Coronary artery (tissue), 2 donors: Measurements from ENCODE around the gene ECM1.
A peak's percentile ranks its signal among the peaks of the same experiment; 100 is the strongest.

Source experiments
- DNase-seq: peaks from one replicate; pipeline ENCODE4 v3.0.0-alpha.2; 2017; ENCODE audit warnings: low spot score
- H3K27ac ChIP-seq, 2 donors: fragments of 200-600 bp; sonication (generic); one replicate each; pipeline ENCODE4 v1.5.1; 2016 to 2019
- H3K4me3 ChIP-seq: fragments of 200-600 bp; sonication (generic); 2 replicates; pipeline ENCODE4 v1.5.1; 2016; ENCODE audit warnings: mild to moderate bottlenecking, moderate library complexity
- TF ChIP-seq, protein P1 (sequence below): fragments of 200-600 bp; sonication (generic); IDR thresholded peaks from one replicate; pipeline ENCODE4 v1.5.1; 2019; ENCODE audit warnings: antibody characterized with exemption

The ECM1 gene

GRCh38 chr1:150561974-150562445 lies 54.1 kb downstream of the ECM1 start:
- TF ChIP-seq, protein P1, sequence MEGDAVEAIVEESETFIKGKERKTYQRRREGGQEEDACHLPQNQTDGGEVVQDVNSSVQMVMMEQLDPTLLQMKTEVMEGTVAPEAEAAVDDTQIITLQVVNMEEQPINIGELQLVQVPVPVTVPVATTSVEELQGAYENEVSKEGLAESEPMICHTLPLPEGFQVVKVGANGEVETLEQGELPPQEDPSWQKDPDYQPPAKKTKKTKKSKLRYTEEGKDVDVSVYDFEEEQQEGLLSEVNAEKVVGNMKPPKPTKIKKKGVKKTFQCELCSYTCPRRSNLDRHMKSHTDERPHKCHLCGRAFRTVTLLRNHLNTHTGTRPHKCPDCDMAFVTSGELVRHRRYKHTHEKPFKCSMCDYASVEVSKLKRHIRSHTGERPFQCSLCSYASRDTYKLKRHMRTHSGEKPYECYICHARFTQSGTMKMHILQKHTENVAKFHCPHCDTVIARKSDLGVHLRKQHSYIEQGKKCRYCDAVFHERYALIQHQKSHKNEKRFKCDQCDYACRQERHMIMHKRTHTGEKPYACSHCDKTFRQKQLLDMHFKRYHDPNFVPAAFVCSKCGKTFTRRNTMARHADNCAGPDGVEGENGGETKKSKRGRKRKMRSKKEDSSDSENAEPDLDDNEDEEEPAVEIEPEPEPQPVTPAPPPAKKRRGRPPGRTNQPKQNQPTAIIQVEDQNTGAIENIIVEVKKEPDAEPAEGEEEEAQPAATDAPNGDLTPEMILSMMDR, result no peak
- Histone ChIP-seq H3K27ac (peak overlapping the region; percentile 98 to 99), H3K4me3 (peak overlapping the region; percentile 73)
- peak; percentile 97 for DNase-seq

- TF ChIP-seq, protein P1, result no peak
- peak overlapping the region; percentile 73 for H3K4me3 ChIP-seq
- DNase-seq, result peak; percentile 82
- peak overlapping the region; percentile 98 to 99 for H3K27ac ChIP-seq
Observed at GRCh38 chr1:150562446-150563339, 54.8 kb downstream of the ECM1 start.
